HL-60 (cell line): ENCODE results near the gene DUSP22.

Experiments
- DNase-seq, 2 experiments: peaks; one replicate each; pipeline ENCODE4 v3.0.0-alpha.2; 2010 to 2020; ENCODE audit warnings: low read depth in 1 of 2, low spot score in 1 of 2
- H3K27ac ChIP-seq: fragments of 250-450 bp; sonication (Bioruptor Pico); replicated peaks from 2 replicates; pipeline ENCODE4 v1.5.1; 2020; ENCODE audit warnings: mild to moderate bottlenecking, moderate library complexity
- H3K27me3 ChIP-seq: fragments of 250-450 bp; sonication (Bioruptor Pico); 2 replicates; pipeline ENCODE4 v1.5.1; 2021; ENCODE audit warnings: mild to moderate bottlenecking, moderate library complexity; ENCODE audit not compliant: insufficient read depth, poor library complexity, severe bottlenecking
- H3K4me3 ChIP-seq: replicated peaks from 2 replicates; pipeline ENCODE4 v1.5.1; 2011; ENCODE audit warnings: mild to moderate bottlenecking, control low read depth, low read length; ENCODE audit not compliant: insufficient read depth
- CTCF ChIP-seq: IDR thresholded peaks from one replicate; pipeline ENCODE4 v1.5.1; 2011; ENCODE audit warnings: low read length, control low read depth, inconsistent platforms; ENCODE audit not compliant: insufficient read depth
- GABPA ChIP-seq: IDR thresholded peaks from 2 replicates; pipeline ENCODE4 v1.6.1; 2012; ENCODE audit warnings: low read depth
- POLR2AphosphoS5 ChIP-seq: IDR thresholded peaks from 2 replicates; pipeline ENCODE4 v1.6.1; 2012; ENCODE audit warnings: low read depth
- REST ChIP-seq: IDR thresholded peaks from 2 replicates; pipeline ENCODE4 v1.6.1; 2012; ENCODE audit warnings: low read depth; ENCODE audit not compliant: insufficient replicate concordance
- SPI1 ChIP-seq: IDR thresholded peaks from 2 replicates; pipeline ENCODE4 v1.6.1; 2012; ENCODE audit warnings: low read depth, mild to moderate bottlenecking, borderline replicate concordance

DUSP22 gene

GRCh38 chr6:319177-320131, 27.2 kb downstream of the DUSP22 start:
- DNase-seq, result no peak
- TF ChIP-seq POLR2AphosphoS5 (no peak), SPI1 (no peak), CTCF (no peak), REST (no peak), GABPA (no peak)
- Histone ChIP-seq H3K4me3 (no peak overlapping the region), H3K27ac (no peak overlapping the region), H3K27me3 (no peaks in the 10 kb centered on the region)

- H3K27ac ChIP-seq, result no peak overlapping the region
- DNase-seq, result no peak
- TF ChIP-seq CTCF (no peak), POLR2AphosphoS5 (no peak), SPI1 (no peak), GABPA (no peak), REST (no peak)
- no peaks in the 10 kb centered on the region for H3K27me3 ChIP-seq
- no peak overlapping the region for H3K4me3 ChIP-seq
Observed at GRCh38 chr6:320351-321157, 28.3 kb downstream of the DUSP22 start.

GRCh38 chr6:321158-321438, 28.8 kb downstream of the DUSP22 start:
- no peak for TF ChIP-seq CTCF
- TF ChIP-seq GABPA, result no peak
- no peak for TF ChIP-seq REST
- TF ChIP-seq SPI1, result no peak
- TF ChIP-seq POLR2AphosphoS5, result no peak
- no peaks in the 10 kb centered on the region for H3K27me3 ChIP-seq
- no peak overlapping the region for H3K27ac ChIP-seq
- H3K4me3 ChIP-seq, result no peak overlapping the region
- DNase-seq, result no peak
